ENCODE measurements around the gene PSMB1.

- no peak for TF ChIP-seq CTCF (IDR thresholded peaks at IDR 0.05; ENCODE audit: low read length)
- no peak for TF ChIP-seq EZH2 (optimal IDR thresholded peaks at IDR 0.05; ENCODE audit: low read depth, low read length)
These were observed 25.8 kb upstream of the PSMB1 start for GRCh38 chr6:170578909-170579308.
